GM21360 (cell line): Measurements from ENCODE around the gene ADGRG7.
"Not testable (repeated sequence)": the region's sequence is repeated elsewhere in the genome, so short reads cannot be mapped to it uniquely, and the experiment has no call there.

ENCODE experiments used
- ATAC-seq: cut with Tn5 transposase; IDR thresholded peaks from one replicate; pipeline ENCODE4 v1.9.1; 2021; ENCODE audit warnings: mild to moderate bottlenecking, moderate library complexity; ENCODE audit not compliant: unreplicated experiment

Gene ADGRG7

DNA sequence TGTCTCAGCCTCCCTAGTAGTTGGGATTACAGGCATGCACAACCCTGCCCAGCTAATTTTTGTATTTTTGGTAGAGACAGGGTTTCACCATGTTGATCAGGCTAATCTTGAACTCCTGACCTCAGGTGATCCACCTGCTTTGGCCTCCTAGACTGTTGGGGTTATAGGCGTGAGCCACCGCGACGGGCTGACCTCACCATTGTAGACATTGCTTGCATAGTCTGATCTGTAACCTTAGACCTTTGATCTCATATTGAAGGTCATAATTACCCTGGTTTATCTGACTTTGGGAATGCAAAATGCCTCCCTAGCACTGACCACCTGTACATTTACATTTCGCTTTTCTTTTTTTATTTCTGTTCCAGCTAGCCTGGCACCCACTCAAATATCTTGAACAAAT is 31.2 kb downstream of the ADGRG7 start:
- no peak for ATAC-seq

DNA sequence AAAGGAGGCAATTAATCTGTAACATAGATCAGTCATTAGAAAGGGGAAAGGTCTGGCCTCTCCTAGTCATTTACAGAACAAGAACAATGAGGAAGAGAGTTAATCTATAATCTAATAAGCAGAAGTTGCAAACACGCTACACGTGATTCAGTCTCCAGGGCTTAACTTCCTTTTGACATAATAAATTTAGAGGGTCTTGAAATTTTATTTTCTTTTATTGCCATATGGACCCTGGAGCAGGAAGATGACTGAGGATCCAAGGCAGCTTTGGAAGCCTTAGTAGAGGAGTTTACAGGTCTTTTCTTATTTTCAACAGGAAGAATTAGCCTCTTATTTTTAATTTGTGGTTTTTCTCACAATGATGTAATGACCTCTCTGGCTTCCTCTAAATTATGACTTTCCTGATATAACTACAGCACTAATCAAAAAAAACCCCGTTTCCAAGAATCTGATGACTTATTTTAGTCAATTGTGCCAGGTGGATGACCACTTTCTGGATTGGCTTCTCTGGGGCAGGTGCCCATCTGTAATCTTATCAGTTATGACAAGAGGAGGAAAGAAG is 32.2 kb downstream of the ADGRG7 start:
- ATAC-seq = no peak

DNA sequence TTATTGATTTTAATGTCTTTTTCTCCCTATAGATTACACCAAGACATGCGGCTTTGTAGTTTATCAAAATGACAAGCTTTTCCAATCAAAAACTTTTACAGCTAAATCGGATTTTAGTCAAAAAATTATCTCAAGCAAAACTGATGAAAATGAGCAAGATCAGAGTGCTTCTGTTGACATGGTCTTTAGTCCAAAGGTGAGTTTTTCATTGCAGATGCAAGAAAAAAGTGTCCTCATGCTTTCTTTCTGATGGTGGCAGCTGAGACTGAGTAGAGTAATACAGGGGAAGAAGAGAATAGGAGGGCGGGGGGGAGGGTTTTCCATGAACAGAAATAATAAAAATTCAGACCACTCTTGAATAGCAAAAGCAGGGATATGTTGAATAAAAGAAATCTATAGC is 36.5 kb downstream of the ADGRG7 start:
- no peak for ATAC-seq

DNA sequence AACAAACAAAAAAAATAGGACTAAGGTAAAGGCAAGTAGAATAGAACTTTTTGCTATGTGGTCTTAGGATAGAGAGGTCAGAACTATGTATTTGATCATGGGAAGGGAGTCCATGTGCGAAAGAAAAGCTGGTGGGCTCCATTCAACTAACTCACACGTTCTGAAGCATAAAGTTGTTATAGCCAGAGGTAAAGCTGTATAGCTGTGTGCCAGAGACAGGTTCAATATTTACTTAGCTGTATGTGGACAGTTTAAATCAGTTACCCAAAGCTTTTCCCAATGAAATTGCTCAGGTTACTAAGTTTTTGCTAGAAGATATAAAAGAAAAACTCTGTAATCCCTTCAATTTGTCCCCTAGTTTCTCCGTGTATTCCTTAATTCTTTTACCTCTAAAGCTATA is 37.8 kb downstream of the ADGRG7 start:
- ATAC-seq = no peak

DNA sequence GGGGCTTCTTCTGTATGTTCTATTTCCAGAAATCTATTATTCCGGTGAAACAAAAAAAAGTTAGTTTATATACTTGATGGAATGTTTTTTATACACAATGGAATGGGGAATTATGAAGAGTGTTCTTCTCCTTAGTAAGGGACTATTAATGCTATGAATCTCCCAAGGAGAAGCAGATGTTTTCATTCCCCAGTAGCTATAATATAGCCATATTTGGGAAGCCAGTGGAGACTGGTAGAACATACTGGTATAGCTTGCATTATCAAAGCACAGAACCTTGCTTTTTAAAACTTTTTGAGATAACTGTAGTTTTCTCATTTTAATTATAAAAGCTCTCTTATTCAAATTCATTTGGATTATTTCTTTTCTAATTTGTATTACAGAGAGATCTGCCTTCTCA is 38.3 kb downstream of the ADGRG7 start:
- ATAC-seq = no peak

DNA sequence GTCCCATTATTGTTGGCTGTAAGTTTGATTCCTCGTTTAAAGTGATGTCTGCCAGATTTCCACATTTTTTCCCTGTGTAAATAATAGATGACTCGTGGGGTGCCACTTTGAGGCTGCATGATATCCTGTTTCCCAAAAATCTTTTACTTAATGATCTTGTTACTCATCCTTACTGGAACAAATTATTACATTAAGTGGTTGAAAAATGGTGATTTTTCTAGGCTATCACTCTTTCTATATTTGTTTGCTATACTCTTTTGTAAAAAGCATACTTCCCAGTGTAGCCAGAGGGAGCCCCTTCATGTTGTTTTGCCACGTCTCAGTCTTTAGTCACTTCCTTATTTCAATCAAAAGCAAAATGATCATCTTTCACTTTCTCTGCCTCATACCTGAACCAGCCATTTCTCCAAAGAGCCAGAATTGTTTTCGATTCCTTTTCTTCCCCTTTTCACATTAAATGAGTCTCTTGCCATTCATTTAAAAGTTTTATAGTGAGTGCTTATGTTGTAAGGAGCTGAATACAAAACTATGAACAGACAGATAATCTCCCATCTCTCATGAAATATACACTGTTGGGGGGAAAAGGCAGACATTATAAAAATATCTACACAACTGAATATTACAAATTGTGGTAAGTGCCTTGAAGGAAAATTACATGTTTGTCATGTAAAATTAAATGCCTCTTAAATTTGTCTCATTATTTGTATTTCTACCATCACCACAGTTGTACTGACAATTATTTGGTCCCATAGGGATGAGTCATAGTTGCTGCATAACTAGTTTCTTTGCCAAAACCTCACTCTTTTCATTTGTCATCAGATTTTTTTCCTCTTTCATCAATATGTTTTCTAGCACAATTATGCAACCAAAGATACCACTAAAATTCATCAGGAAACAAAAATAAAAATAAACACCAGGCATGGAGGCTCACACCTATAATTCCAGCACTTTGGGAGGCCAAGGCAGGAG is 41.5 kb downstream of the ADGRG7 start:
- ATAC-seq = peak; percentile 93

DNA sequence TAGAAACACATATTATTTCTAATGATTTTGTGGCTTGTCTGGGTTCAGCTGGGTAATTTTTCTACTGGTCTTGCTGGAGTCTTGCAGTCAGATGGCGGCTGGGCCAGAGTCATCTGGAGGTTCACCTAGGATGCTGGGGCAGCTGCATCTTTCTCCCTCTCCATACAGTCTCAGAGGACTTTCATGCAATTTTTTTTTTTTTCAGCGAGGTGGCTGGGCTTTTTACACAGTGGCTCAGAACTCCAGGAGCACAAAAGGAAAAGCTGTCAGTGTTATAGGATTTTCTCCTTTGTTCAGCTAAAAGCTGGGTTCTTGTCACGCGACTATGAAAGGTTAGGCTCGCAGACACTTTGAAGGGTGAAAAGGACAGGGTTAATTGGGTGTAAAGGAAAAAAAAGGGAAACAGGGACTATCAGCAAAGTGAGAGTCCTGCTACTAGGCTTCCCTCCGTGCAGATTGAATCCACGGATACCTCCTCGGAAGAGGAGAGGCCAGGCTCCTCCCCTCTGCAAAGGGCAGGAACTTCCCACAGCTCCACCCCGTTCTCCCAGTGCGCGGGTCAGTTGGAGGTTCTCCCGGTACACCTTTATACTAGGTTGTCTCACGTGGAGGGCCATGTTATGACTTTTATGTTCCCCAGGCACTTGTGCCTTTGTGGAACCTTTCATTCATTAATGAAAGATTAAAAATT is 44.3 kb downstream of the ADGRG7 start:
- no peak for ATAC-seq

DNA sequence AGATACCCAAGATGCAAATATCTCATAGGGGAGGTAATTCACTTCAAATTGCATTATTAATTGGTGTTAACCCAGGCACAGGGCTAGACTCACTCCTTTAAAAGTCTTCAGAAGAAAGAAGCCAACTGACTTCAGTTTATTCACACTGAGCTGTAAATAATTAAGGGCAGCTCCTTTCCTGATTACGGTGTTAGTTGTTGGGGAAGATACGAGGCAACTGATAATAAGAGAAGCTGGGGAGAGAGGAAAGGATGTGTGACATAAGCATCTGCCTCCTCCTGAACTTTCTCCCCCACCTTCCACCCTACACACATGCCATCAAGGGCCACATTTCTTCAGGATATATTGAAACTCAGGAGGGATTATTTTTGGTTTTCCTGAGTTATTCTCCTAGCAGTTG is 47.5 kb downstream of the ADGRG7 start:
- no peak for ATAC-seq

DNA sequence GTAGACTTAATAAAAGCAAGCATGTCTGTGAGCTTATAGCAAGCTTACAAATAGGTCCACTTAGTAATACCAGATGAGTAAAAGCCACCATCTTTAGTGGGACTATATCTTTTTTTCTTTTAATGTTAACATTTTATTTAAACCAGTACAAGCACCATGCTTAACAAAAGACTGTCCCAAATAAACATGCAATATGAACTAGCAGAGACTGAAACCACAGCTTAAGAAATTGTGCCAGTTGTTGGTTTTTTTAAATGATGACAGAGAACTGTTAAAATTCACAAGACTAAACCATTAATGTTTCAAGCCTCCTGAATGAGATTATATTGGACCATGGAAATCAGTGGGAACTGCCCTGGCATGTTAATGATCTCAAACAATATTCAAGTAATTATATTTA is 51.9 kb downstream of the ADGRG7 start:
- ATAC-seq = not testable (repeated sequence)

DNA sequence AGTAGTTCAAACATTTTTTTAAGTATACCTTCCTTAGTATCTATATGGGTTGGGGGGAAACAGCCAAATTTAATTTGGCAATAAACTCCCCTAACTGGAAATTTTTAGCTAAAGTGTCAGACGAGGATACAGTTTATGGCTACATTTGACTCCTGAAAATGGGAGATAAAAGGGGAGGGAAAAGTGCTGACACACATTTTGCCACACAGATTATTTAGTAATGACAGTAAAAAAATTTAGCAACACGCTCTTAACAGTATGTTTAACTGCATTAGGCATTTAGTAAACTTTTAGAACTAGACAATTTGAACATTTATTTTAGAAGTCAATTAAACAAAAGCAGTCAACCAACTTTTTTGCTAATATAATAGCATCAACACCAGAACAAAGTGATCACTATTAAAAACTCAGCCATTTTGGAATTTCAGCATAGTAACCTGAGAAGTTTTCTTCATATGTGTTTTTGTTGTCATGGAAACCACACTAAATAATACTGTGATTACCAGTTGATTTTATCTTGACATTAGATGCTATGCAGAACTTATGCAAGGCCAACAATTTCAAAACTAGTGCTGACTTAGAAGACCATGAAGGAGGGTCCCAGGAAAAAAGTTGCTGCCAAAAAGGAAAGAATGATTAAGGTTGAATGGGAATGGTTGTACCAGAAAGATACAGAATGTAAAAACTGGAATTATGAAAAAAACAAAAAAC is 52.9 kb downstream of the ADGRG7 start:
- ATAC-seq = no peak

DNA sequence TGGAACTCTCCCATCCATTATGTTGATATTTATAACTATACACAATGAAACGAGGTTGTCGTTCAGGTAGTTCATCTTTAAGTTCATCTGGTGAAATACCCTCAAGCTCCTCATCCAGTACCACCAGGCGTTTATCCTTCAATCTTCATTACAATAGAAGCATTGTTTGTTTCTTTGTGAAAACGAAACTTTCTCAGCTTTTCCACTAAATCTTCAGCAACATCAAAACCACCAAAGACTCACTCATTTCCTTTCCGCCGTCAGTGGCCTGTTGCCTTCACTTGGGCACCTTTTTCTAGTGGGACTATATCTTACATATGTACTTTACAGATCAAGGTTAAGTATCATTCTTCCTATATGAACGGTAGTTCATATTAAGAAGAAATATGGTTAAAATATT is 55.8 kb downstream of the ADGRG7 start:
- ATAC-seq = no peak

DNA sequence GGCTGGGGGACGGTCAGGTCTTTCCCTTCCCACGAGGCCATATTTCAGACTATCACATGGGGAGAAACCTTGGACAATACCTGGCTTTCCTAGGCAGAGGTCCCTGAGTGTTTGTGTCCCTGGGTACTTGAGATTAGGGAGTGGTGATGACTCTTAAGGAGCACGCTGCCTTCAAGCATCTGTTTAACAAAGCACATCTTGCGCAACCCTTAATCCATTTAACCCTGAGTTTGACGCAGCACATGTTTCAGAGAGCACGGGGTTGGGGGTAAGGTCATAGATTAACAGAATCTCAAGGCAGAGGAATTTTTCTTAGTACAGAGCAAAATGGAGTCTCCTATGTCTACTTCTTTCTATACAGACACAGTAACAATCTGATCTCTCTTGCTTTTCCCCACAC is 57.3 kb downstream of the ADGRG7 start:
- ATAC-seq = not testable (repeated sequence)

DNA sequence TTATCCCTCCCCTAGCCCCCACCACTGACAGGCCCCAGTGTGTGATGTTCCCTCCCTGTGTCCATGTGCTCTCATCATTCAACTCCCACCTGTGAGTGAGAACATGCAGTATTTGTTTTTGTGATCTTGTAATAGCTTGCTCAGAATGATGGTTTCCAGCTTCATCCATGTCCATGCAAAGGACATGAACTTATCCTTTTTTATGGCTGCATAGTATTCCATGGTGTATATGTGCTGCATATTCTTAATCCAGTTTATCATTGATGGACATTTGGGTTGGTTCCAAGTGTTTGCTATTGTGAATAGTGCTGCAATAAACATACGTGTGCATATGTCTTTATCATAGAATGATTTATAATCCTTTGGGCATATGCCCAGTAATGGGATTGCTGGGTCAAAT is 57.9 kb downstream of the ADGRG7 start:
- not testable (repeated sequence) for ATAC-seq

DNA sequence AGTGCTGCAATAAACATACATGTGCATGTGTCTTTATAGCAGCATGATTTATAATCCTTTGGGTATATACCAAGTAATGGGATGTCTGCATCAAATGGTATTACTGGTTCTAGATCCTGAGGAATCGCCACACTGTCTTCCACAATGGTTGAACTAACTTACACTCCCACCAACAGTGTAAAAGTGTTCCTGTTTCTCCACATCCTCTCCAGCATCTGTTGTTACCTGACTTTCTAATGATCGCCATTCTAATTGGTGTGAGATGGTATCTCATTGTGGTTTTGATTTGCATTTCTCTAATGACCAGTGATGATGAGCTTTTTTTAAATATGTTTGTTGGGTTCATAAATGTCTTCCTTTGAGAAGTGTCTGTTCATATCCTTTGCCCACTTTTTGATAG is 61.6 kb downstream of the ADGRG7 start:
- not testable (repeated sequence) for ATAC-seq

DNA sequence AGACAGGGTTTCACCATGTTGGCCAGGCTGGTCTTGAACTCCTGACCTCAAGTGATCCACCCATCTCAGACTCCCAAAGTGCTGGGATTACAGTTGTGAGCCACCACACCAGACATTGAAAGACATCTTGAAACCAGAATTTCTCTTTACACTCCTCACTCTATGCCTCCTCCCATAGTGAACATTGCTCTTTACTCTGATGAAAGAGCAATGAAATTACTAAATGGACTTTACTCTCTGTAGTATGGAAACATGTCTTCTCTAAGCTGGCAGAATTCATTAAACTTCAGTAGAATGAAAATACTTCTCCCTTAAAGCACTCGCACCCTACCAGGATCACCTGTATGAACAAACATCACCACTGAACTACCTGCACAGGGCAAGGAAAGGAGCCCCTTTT is 72.1 kb downstream of the ADGRG7 start:
- no peak for ATAC-seq

DNA sequence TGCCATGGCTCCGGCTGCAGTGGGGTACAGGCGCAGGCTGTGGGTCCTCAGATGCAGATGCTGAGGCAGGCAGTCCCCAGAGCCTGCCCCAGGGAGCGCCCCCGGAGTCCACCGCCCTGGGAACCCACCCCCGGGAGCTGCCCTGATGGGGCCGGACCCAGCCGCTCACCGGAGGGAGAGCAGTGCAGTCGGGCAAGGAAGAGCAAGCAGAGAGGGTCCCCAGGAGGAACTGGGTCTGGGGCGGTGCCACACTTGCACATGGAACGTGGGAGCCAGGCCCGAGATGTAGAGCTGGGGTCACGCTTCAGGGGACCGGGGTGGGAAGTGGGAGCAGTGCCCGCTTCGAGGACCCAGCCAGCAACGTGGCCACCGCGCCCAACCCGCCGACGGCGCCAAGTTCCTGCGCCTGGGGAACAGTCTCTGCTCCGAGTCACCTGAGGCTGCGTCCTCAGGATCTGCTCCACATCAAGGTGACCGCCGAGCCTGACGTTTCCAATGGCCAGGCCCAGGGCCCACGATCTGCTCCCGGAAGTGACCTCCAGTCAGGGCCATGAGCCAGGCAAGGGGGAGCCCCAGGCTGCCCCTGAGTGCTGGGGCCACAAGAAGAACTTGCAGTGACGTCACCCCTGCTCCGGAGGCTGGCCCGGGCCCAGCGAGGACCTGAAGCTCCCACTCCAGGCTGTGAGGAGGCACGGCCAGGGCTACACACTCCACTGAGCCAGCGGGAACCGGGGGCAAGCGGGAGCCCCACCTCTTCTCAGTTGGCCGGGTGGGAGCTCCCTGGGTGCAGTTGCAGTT is 72.9 kb downstream of the ADGRG7 start:
- no peak for ATAC-seq

DNA sequence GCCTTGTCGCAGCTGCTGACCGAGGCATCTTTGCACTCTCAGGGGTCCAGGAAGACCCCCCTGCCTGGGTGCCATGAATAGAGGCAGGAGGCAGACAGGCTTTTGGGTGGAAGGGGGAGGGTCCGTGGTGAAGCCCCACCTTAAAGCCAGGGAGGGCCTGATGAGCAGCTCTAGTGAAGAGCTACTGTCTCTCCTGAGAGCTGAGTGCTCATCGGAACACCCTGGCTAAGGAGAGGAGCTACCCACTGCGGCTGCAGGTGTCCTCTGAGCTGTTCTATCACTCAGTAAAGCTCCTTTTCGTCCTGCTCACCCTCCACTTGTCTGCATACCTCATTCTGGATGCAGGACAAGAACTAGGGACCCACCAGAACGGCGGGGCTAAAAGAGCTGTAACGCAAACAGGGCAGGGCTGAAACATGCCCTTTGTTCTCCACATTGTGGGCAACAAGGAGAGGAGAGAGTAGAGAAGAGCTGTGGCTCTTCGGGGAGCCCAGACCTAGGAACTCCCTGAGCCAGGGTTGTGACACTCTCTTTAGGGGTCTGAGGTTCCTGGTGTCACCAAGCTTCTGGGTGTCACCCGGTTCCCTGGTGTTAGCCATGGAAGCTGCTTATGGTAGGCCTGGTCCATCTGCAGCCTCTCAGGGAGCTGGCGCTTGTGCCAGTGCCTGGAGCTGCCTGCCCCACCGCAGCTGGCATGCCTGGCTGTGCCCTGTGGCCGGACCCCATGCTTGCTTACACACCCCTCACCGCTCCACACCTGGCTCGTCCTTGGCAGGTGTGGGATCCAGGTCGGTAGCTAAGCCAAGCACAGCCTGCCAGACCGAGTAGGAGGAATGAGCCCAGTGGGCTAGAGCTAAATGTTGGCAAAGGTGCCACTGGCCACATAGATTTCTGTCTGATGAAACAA is 73.7 kb downstream of the ADGRG7 start:
- ATAC-seq = no peak

DNA sequence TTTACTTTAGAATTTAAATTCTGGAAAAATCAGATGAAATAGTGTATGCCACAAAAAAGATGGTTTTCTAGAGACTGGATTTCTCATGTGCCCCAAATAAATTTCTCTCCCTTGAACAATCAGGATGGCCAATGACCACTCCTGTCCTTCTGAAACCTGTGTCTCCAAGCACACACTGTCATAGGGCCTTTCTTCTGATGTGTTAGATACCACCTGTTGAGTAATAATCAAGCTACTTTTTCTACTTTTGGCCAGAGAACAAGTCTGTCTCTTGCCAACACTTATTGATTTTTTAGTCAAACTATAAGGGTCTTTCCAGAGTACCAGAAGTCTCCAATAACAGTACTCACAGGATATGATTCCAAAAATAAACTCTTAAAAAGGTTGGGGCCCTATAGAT is 83.8 kb downstream of the ADGRG7 start:
- no peak for ATAC-seq

DNA sequence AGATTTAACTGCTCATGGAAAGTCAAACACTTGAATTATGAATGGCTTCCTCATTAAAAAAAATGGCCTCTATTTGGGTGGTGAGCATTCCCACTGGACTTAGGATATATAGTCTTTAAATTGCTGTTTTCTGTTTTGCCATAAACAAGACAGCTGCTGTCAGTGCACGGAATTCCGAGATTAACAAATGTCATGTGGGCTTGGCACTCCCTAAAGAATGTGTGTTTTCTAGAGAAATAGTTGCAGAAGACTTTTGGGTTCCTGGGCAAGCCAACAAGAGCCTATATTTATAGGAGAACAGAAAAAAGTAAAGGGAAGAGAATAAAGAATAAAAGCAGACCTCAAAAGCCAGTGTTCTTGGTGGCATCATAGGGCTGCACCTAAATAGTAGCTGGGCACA is 86.3 kb downstream of the ADGRG7 start:
- ATAC-seq = no peak
